ENCODE measurements around the gene ORC3. TPM values are rescaled to one million over a fixed set of nuclear protein-coding genes. Genes with fewer than 3 reads are reported as not detected.
"Not testable (repeated sequence)": the region's sequence is repeated elsewhere in the genome, so short reads cannot be mapped to it uniquely, and the experiment has no call there.

Gene ORC3
- total RNA-seq, 4 donors from 2014 or later = 17.1 to 30.6 (median 22.3) TPM

- peaks cover 0 to 57% (median 11%) of the 10 kb centered on the region in 4 donors for H3K4me1 ChIP-seq
- WGBS, 2 donors = 94 to 100% methylated on average over 1 of the region's 1 CpG
- H3K4me3 ChIP-seq = no peak overlapping the region
These were observed 95.1 kb downstream of the ORC3 start for GRCh38 chr6:87684895-87685654.

GRCh38 chr6:87686636-87687205, 96.8 kb downstream of the ORC3 start:
- 89 to 92% methylated on average over 11 of the region's 11 CpGs for WGBS, 2 donors
- not testable (repeated sequence) for H3K36me3 ChIP-seq
- H3K4me1 ChIP-seq = peaks cover 0 to 54% (median 18%) of the 10 kb centered on the region in 4 donors

More at GRCh38 chr6:87684895-87685654, 95.1 kb downstream of the ORC3 start:
- no peak for TF ChIP-seq EP300 (IDR thresholded peaks at IDR 0.05)
- no peak for TF ChIP-seq POLR2A (IDR thresholded peaks at IDR 0.05)
- TF ChIP-seq CTCF (IDR thresholded peaks at IDR 0.05) = no peak
- H3K36me3 ChIP-seq = peaks cover 0 to 7% (median 0%) of the 10 kb centered on the region in 3 donors
- no peaks in the 10 kb centered on the region for H3K9me3 ChIP-seq
- H3K27me3 ChIP-seq = no peaks in the 10 kb centered on the region
- no peak overlapping the region for H3K27ac ChIP-seq
- no peak for DNase-seq (ENCODE audit: low spot score in 2 of 2)

GRCh38 chr6:87687296-87687695, 97.4 kb downstream of the ORC3 start:
- Histone ChIP-seq H3K9me3 (no peaks in the 10 kb centered on the region), H3K4me3 (no peak overlapping the region), H3K4me1 (peaks cover 0 to 54% (median 19%) of the 10 kb centered on the region in 4 donors), H3K27ac (no peak overlapping the region), H3K36me3 (no peaks in the 10 kb centered on the region), H3K27me3 (no peaks in the 10 kb centered on the region)
- DNase-seq (ENCODE audit: low spot score in 2 of 2) = no peak
- 62 to 71% methylated on average over 3 of the region's 3 CpGs for WGBS, 2 donors
- TF ChIP-seq EP300 (IDR thresholded peaks at IDR 0.05) (no peak), CTCF (IDR thresholded peaks at IDR 0.05) (no peak), POLR2A (IDR thresholded peaks at IDR 0.05) (no peak)

More at GRCh38 chr6:87686636-87687205, 96.8 kb downstream of the ORC3 start:
- H3K9me3 ChIP-seq; H3K27me3 ChIP-seq; DNase-seq (ENCODE audit: low spot score in 2 of 2); H3K27ac ChIP-seq; H3K4me3 ChIP-seq: not testable (repeated sequence)

- not testable (repeated sequence) for DNase-seq (ENCODE audit: low spot score in 2 of 2); H3K4me3 ChIP-seq; H3K36me3 ChIP-seq; H3K27ac ChIP-seq; H3K9me3 ChIP-seq; H3K27me3 ChIP-seq
- H3K4me1 ChIP-seq = peaks cover 0 to 52% (median 18%) of the 10 kb centered on the region in 4 donors
- 86 to 94% methylated on average over 9 of the region's 9 CpGs for WGBS, 2 donors
These were observed 98.0 kb downstream of the ORC3 start for GRCh38 chr6:87687893-87688292.

- no peak overlapping the region for H3K27ac ChIP-seq
- TF ChIP-seq CTCF (IDR thresholded peaks at IDR 0.05) (no peak), EP300 (IDR thresholded peaks at IDR 0.05) (no peak), POLR2A (IDR thresholded peaks at IDR 0.05) (no peak)
- H3K36me3 ChIP-seq = no peaks in the 10 kb centered on the region
- peaks cover 0 to 70% (median 28%) of the 10 kb centered on the region in 4 donors for H3K4me1 ChIP-seq
- H3K4me3 ChIP-seq = no peak overlapping the region
- DNase-seq (ENCODE audit: low spot score in 2 of 2) = no peak
- no peaks in the 10 kb centered on the region for H3K9me3 ChIP-seq
- WGBS, 2 donors = 88 to 91% methylated on average over 3 of the region's 3 CpGs
- H3K27me3 ChIP-seq = no peaks in the 10 kb centered on the region
These were observed 100.5 kb downstream of the ORC3 start for GRCh38 chr6:87690441-87690840.

- H3K36me3 ChIP-seq = no peaks in the 10 kb centered on the region
- TF ChIP-seq CTCF (IDR thresholded peaks at IDR 0.05) = no peak
- no peak for TF ChIP-seq EP300 (IDR thresholded peaks at IDR 0.05)
- TF ChIP-seq POLR2A (IDR thresholded peaks at IDR 0.05) = no peak
- H3K4me1 ChIP-seq = peaks cover 0 to 72% (median 26%) of the 10 kb centered on the region in 4 donors
- 67 to 71% methylated on average over 2 of the region's 2 CpGs for WGBS, 2 donors
- H3K9me3 ChIP-seq = no peaks in the 10 kb centered on the region
- no peak overlapping the region for H3K4me3 ChIP-seq
- H3K27ac ChIP-seq = no peak overlapping the region
- DNase-seq (ENCODE audit: low spot score in 2 of 2) = no peak
- no peaks in the 10 kb centered on the region for H3K27me3 ChIP-seq
These were observed 102.2 kb downstream of the ORC3 start for GRCh38 chr6:87692086-87692485.

GRCh38 chr6:87696817-87697216, 106.9 kb downstream of the ORC3 start:
- not testable (repeated sequence) for DNase-seq (ENCODE audit: low spot score in 2 of 2); H3K4me3 ChIP-seq; H3K9me3 ChIP-seq; H3K27ac ChIP-seq; H3K27me3 ChIP-seq; H3K36me3 ChIP-seq
- peaks cover 0 to 70% (median 32%) of the 10 kb centered on the region in 4 donors for H3K4me1 ChIP-seq
- WGBS, 2 donors = 84 to 87% methylated on average over 12 of the region's 12 CpGs
